H1 (cell line): ENCODE data around the gene GLB1L3. TPM values are rescaled to one million over a fixed set of nuclear protein-coding genes. Genes with fewer than 3 reads are reported as not detected.

Experiments used
- CTCF ChIA-PET: fragments of 300-600 bp; sonication (Branson Sonifier 250); formaldehyde crosslinking; loops from one replicate; lab custom pipeline; 2021; ENCODE audit not compliant: partially characterized antibody; lab: Charles Lee
- POLR2A ChIA-PET: fragments of 300-600 bp; sonication (Branson Sonifier 250); formaldehyde crosslinking; loops from one replicate; lab custom pipeline; 2021; ENCODE audit warnings: inconsistent platforms; ENCODE audit not compliant: partially characterized antibody; lab: Charles Lee
- DNase-seq, 2 experiments: peaks; one replicate each; pipeline versions ENCODE4 v3.0.0 to v3.0.0-alpha.2; 2010 to 2022; ENCODE audit warnings: low spot score in 2 of 2, low read depth in 1 of 2, mixed read lengths in 1 of 2
- FAIRE-seq: peaks from 2 replicates; lab custom pipeline; 2011; peaks lifted over from hg19 to GRCh38; lab: Jason Lieb, UNC
- H2AFZ ChIP-seq: 2 replicates; pipeline ENCODE4 v1.8.1; 2012; ENCODE audit warnings: low read length, inconsistent platforms
- H2AK5ac ChIP-seq: 2 replicates; pipeline ENCODE4 v1.6.1; 2013; ENCODE audit warnings: low read depth, low read length
- H2BK120ac ChIP-seq: replicated peaks from 2 replicates; pipeline ENCODE3; 2013; ENCODE audit warnings: low read depth, low read length, inconsistent platforms
- H2BK12ac ChIP-seq: 2 replicates; pipeline ENCODE4 v1.6.1; 2013; ENCODE audit warnings: low read depth, low read length
- H2BK15ac ChIP-seq: 2 replicates; pipeline ENCODE4 v1.6.1; 2013; ENCODE audit warnings: low read length
- H2BK20ac ChIP-seq: 2 replicates; pipeline ENCODE4 v1.6.1; 2013; ENCODE audit warnings: low read length
- H2BK5ac ChIP-seq: 2 replicates; pipeline ENCODE4 v1.6.1; 2013; ENCODE audit warnings: low read depth, low read length
- H3K14ac ChIP-seq: 2 replicates; pipeline ENCODE4 v1.6.1; 2013; ENCODE audit warnings: inconsistent platforms; ENCODE audit not compliant: insufficient read length
- H3K18ac ChIP-seq: 2 replicates; pipeline ENCODE4 v1.6.1; 2013; ENCODE audit warnings: low read length; ENCODE audit errors: extremely low read depth
- H3K23ac ChIP-seq: 2 replicates; pipeline ENCODE4 v1.6.1; 2013; ENCODE audit warnings: inconsistent platforms; ENCODE audit not compliant: insufficient read length
- H3K23me2 ChIP-seq: 2 replicates; pipeline ENCODE4 v1.6.1; 2013; ENCODE audit warnings: low read depth, low read length
- H3K27ac ChIP-seq: 2 replicates; pipeline ENCODE4 v1.6.1; 2011; ENCODE audit warnings: low read depth, low read length, inconsistent platforms
- H3K27me3 ChIP-seq, 4 experiments: replicated peaks in 1 of 4; 1 replicate in 1 of 4; 2 replicates in 3 of 4; pipeline versions ENCODE4 v1.6.1 to v1.8.1; 2011 to 2013; ENCODE audit warnings: low read length in 3 of 4, mild to moderate bottlenecking in 3 of 4, inconsistent platforms in 2 of 4, mixed read lengths in 2 of 4, moderate library complexity in 1 of 4; ENCODE audit not compliant: control insufficient read depth in 3 of 4, insufficient read depth in 3 of 4; ENCODE audit errors: extremely low read depth in 1 of 4
- H3K36me3 ChIP-seq, 4 experiments: 2 replicates each; pipeline versions ENCODE4 v1.6.1 to v1.8.1; 2011 to 2013; ENCODE audit warnings: mild to moderate bottlenecking in 4 of 4, low read length in 3 of 4, moderate library complexity in 2 of 4, control low read depth in 1 of 4, inconsistent platforms in 1 of 4; ENCODE audit not compliant: insufficient read depth in 4 of 4, control insufficient read depth in 2 of 4
- H3K4ac ChIP-seq: replicated peaks from 2 replicates; pipeline ENCODE3; 2013; ENCODE audit warnings: low read length, low read depth, mixed read lengths, inconsistent platforms; ENCODE audit not compliant: insufficient read length
- H3K4me1 ChIP-seq, 4 experiments: replicated peaks in 1 of 4; 1 replicate in 1 of 4; 2 replicates in 3 of 4; pipeline versions ENCODE4 v1.6.1 to v1.8.1; 2011 to 2013; ENCODE audit warnings: low read length in 3 of 4, inconsistent platforms in 2 of 4, mixed read lengths in 1 of 4; ENCODE audit not compliant: insufficient read depth in 4 of 4, control insufficient read depth in 3 of 4
- H3K4me2 ChIP-seq, 2 experiments: 2 replicates each; pipeline versions ENCODE4 v1.6.1 to v1.8.1; 2011 to 2013; ENCODE audit warnings: low read depth in 2 of 2, low read length in 2 of 2, control low read depth in 1 of 2, inconsistent platforms in 1 of 2, mild to moderate bottlenecking in 1 of 2; ENCODE audit not compliant: insufficient read depth in 1 of 2
- H3K4me3 ChIP-seq, 4 experiments: fragments of 200-600, 300-600 bp in 1 of 4; sonication (generic), shearing (Covaris generic), sonication (Bioruptor Twin) in 1 of 4; 2 replicates each; pipeline versions ENCODE4 v1.5.1 to v1.8.1; 2011 to 2016; ENCODE audit warnings: low read length in 4 of 4, low read depth in 3 of 4, control low read depth in 2 of 4, inconsistent platforms in 2 of 4, mild to moderate bottlenecking in 2 of 4, mixed read lengths in 1 of 4, moderate library complexity in 1 of 4; ENCODE audit not compliant: insufficient read depth in 2 of 4; ENCODE audit errors: extremely low read depth in 1 of 4
- H3K56ac ChIP-seq: replicated peaks from 2 replicates; pipeline ENCODE3; 2013; ENCODE audit warnings: low read depth, mild to moderate bottlenecking, mixed read lengths, low read length, inconsistent platforms; ENCODE audit not compliant: insufficient read length
- H3K79me1 ChIP-seq: 2 replicates; pipeline ENCODE4 v1.6.1; 2013; ENCODE audit warnings: low read depth, low read length, control low read depth
- H3K79me2 ChIP-seq, 2 experiments: 2 replicates each; pipeline versions ENCODE4 v1.6.1 to v1.8.1; 2012 to 2013; ENCODE audit warnings: low read length in 2 of 2, mild to moderate bottlenecking in 2 of 2, inconsistent platforms in 1 of 2; ENCODE audit not compliant: insufficient read depth in 2 of 2, control insufficient read depth in 1 of 2
- H3K9ac ChIP-seq, 4 experiments: replicated peaks in 1 of 4; 1 replicate in 1 of 4; 2 replicates in 3 of 4; pipeline versions ENCODE4 v1.6.1 to v1.8.1; 2011 to 2013; ENCODE audit warnings: low read depth in 3 of 4, low read length in 3 of 4, control low read depth in 2 of 4, mild to moderate bottlenecking in 2 of 4, moderate library complexity in 2 of 4, inconsistent platforms in 1 of 4; ENCODE audit errors: extremely low read depth in 1 of 4
- H3K9me3 ChIP-seq, 2 experiments: 2 replicates each; pipeline versions ENCODE4 v1.6.1 to v1.8.1; 2012 to 2013; ENCODE audit warnings: mild to moderate bottlenecking in 2 of 2, moderate library complexity in 2 of 2, control low read depth in 1 of 2, inconsistent platforms in 1 of 2, low read depth in 1 of 2, low read length in 1 of 2, mixed read lengths in 1 of 2; ENCODE audit not compliant: insufficient read depth in 2 of 2
- H4K20me1 ChIP-seq, 2 experiments: replicated peaks in 1 of 2; 2 replicates each; pipeline versions ENCODE3 to v1.8.1; 2011 to 2013; ENCODE audit warnings: inconsistent platforms in 2 of 2, low read length in 2 of 2, mild to moderate bottlenecking in 1 of 2; ENCODE audit not compliant: insufficient read depth in 2 of 2, control insufficient read depth in 1 of 2
- H4K5ac ChIP-seq: 2 replicates; pipeline ENCODE4 v1.6.1; 2013; ENCODE audit warnings: low read length, low read depth, mixed read lengths, inconsistent platforms; ENCODE audit not compliant: insufficient read length
- H4K8ac ChIP-seq: 2 replicates; pipeline ENCODE4 v1.8.0; 2013; ENCODE audit warnings: mild to moderate bottlenecking, moderate library complexity, low read length, inconsistent platforms; ENCODE audit not compliant: insufficient read depth; ENCODE audit errors: extremely low read depth
- H4K91ac ChIP-seq: replicated peaks from 2 replicates; pipeline ENCODE3; 2013; ENCODE audit warnings: low read length, mixed read lengths, inconsistent platforms; ENCODE audit not compliant: insufficient read length
- CBX8 ChIP-seq: fragments of 300-800, 300-1000 bp; sonication (generic); IDR thresholded peaks from 2 replicates; pipeline ENCODE4 v1.7.1; 2016; ENCODE audit warnings: low read depth, low read length, borderline replicate concordance
- HDAC2 ChIP-seq, 2 experiments: fragments of 300-600 bp in 1 of 2; sonication (generic) in 1 of 2; IDR thresholded peaks; 2 replicates each; pipeline ENCODE4 v1.6.1; 2011 to 2012; ENCODE audit warnings: low read depth in 2 of 2, low read length in 2 of 2, mild to moderate bottlenecking in 2 of 2, moderate library complexity in 2 of 2, borderline replicate concordance in 1 of 2, inconsistent platforms in 1 of 2
- KDM4A ChIP-seq: IDR thresholded peaks from one replicate; pipeline ENCODE4 v1.7.1; 2012; ENCODE audit warnings: low read depth, mild to moderate bottlenecking, moderate library complexity, low read length, inconsistent platforms; ENCODE audit not compliant: severe bottlenecking
- NANOG ChIP-seq: IDR thresholded peaks from 2 replicates; pipeline ENCODE4 v1.6.1; 2011; ENCODE audit warnings: low read length, low read depth, mild to moderate bottlenecking, inconsistent platforms; ENCODE audit not compliant: insufficient read depth, poor library complexity, severe bottlenecking
- SP4 ChIP-seq: IDR thresholded peaks from 2 replicates; pipeline ENCODE4 v1.6.1; 2012; ENCODE audit warnings: low read length, inconsistent platforms
- WGBS, 2 experiments: shearing (Covaris generic) in 1 of 2; methylation state at CpG; one replicate each; pipeline versions ENCODE4 v1.1.6 to v1.1.7; 2013 to 2015; ENCODE audit warnings: low lambda C conversion rate in 2 of 2, mixed read lengths in 2 of 2, inconsistent platforms in 1 of 2, low coverage in 1 of 2, missing lambda C conversion rate in 1 of 2; ENCODE audit not compliant: insufficient replicate concordance in 2 of 2, insufficient coverage in 1 of 2, insufficient read length in 1 of 2; ENCODE audit errors: extremely low coverage in 1 of 2, missing lambda C conversion rate in 1 of 2; 5-methylcytosine and 5-hydroxymethylcytosine counted together
- polyA plus RNA-seq, 7 experiments: library from polyadenylated mRNA; depleted of rRNA in 3 of 7; stranded (reverse) in 5 of 7; unstranded in 2 of 7; fragments of >200 nt in 5 of 7; fragments of 200-250 nt in 2 of 7; gene quantifications; 1 replicate in 5 of 7; 2 replicates in 1 of 7; 4 replicates in 1 of 7; pipeline versions ENCODE4 v1.2.1 to v1.2.3, GENCODE V29; 2011 to 2013; ENCODE audit warnings: missing spikeins in 2 of 7, mixed read lengths in 2 of 7
- total RNA-seq: library from RNA; stranded (reverse); fragmentation: NEBNext Ultra II Directional; extraction: Animal tissue kit (Norgen Biotek cat#: 25700); gene quantifications from 2 replicates; pipeline ENCODE4 v1.2.1, GENCODE V29; 2021
- TF ChIP-seq, protein P1 (sequence below): IDR thresholded peaks from 2 replicates; pipeline ENCODE4 v1.6.1; 2011; ENCODE audit warnings: low read depth, mild to moderate bottlenecking, low read length; ENCODE audit not compliant: insufficient read depth

GLB1L3 gene
- total and polyA plus RNA-seq, 2 of the 8 experiments (the other 6 are each of a cell fraction or from before 2014, with no cell fraction given) = 14.9 to 33.2 TPM

- DNase-seq (no peak), FAIRE-seq (no peak)
- Histone ChIP-seq H4K20me1 (no peaks in the 10 kb centered on the region), H2BK20ac (no peak overlapping the region), H4K91ac (no peak overlapping the region), H4K5ac (no peak overlapping the region), H2BK15ac (no peak overlapping the region), H3K79me2 (no peaks in the 10 kb centered on the region), H4K8ac (no peak overlapping the region), H3K14ac (no peak overlapping the region), H3K4me2 (no peak overlapping the region), H3K4me1 (no peaks in the 10 kb centered on the region), H2AK5ac (no peak overlapping the region), H2BK12ac (no peak overlapping the region), H3K23ac (no peak overlapping the region), H3K27me3 (no peaks in the 10 kb centered on the region; a peak in 1 of 7 replicates), H3K18ac (no peak overlapping the region), H3K27ac (no peak overlapping the region), H3K9me3 (no peaks in the 10 kb centered on the region), H2BK120ac (no peak overlapping the region), H3K4me3 (no peak overlapping the region), H3K56ac (no peak overlapping the region), H2BK5ac (no peak overlapping the region), H3K23me2 (no peaks in the 10 kb centered on the region), H3K4ac (no peak overlapping the region), H3K79me1 (no peaks in the 10 kb centered on the region), H3K36me3 (no peaks in the 10 kb centered on the region), H3K9ac (no peak overlapping the region), H2AFZ (no peak overlapping the region)
- CTCF ChIA-PET = interaction anchor here (1.2 kb wide), 1 partner anchor 79 kb away, joined by 4 read pairs; no protein-coding TSS in a partner anchor
- WGBS, 2 experiments = 94% methylated on average over 11 of the region's 11 CpGs; no CpG with 5 or more reads in 1 of the 2 experiments
- POLR2A ChIA-PET = no interaction called here
- TF ChIP-seq SP4 = no peak
- TF ChIP-seq NANOG = no peak
- TF ChIP-seq, protein P1, sequence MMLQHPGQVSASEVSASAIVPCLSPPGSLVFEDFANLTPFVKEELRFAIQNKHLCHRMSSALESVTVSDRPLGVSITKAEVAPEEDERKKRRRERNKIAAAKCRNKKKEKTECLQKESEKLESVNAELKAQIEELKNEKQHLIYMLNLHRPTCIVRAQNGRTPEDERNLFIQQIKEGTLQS = no peak
- TF ChIP-seq HDAC2 (IDR thresholded peaks at IDR 0.05; ENCODE audit: borderline replicate concordance in 1 of 2, low read depth in 2 of 2, low read length in 2 of 2) = no peak
- TF ChIP-seq KDM4A = no peak
- TF ChIP-seq CBX8 = no peak
Observed at GRCh38 chr11:134340354-134340964, 64.3 kb downstream of the GLB1L3 start.
